Tibial nerve (tissue), 3 donors: Measurements from ENCODE around the gene REEP6.

Experiments used
- CTCF ChIP-seq, 5 experiments: fragments of 200-600 bp in 3 of 5; fragments of 450-650 bp in 2 of 5; sonication (generic) in 3 of 5; IDR thresholded peaks; one replicate each; pipeline ENCODE4 v1.5.1; 2016 to 2019; ENCODE audit warnings: antibody characterized with exemption in 5 of 5, mild to moderate bottlenecking in 3 of 5, moderate library complexity in 2 of 5
- POLR2A ChIP-seq, 2 donors: fragments of 450-650 bp; IDR thresholded peaks; one replicate each; pipeline ENCODE4 v1.6.1; 2017; ENCODE audit warnings: antibody characterized with exemption in 2 of 2, mild to moderate bottlenecking in 2 of 2, moderate library complexity in 2 of 2

GRCh38 chr19:1526066-1526778 lies 35.2 kb downstream of the REEP6 start:
- TF ChIP-seq CTCF (IDR thresholded peaks at IDR 0.05) (no peak), POLR2A (IDR thresholded peaks at IDR 0.05) (no peak)
